ENCODE data around the gene MUC5B. TPM values are rescaled to one million over a fixed set of nuclear protein-coding genes. Genes with fewer than 3 reads are reported as not detected.
A peak's percentile ranks its signal among the peaks of the same experiment; 100 is the strongest.

MUC5B gene
- total and polyA plus RNA-seq, 11 donors: 0.01 TPM; not detected in 10

DNA sequence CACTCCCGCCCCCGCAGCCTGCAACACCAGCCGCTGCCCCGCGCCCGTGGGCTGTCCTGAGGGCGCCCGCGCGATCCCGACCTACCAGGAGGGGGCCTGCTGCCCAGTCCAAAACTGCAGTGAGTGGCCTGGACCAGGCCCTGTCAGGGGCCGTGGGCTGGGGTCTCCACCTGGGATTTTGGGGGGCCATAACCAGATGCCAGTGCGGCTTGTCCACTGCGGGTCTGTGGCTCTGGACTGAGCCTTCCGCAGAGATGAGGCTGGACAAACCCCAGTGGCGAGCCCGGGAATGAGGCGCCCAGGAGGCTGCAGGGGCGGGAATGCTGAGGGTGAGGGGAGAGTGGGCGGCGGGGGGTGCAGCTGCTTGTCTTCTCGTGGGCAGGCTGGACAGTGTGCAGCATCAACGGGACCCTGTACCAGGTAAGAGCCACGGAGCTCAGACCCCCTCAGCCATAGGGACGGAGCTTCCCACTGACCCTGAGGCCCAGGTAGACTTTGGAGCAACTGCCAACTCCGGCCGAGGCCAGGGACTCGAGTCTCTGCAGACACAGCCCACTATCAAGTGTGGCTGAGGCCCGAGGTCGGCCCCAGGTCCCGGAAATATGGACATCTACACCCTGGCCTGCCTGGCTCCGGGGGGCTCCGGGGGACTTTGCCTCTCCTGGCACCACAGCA is 24.8 kb upstream of the MUC5B start:
- Histone ChIP-seq H3K4me3 (no peak overlapping the region), H3K4me1 (peaks cover 0 to 5% (median 0%) of the 10 kb centered on the region in 12 donors), H3K27ac (no peak overlapping the region), H3K9me3 (no peaks in the 10 kb centered on the region), H3K36me3 (no peaks in the 10 kb centered on the region), H3K27me3 (peaks cover 3 to 44% (median 20%) of the 10 kb centered on the region in 9 donors)
- WGBS, 4 donors: 68 to 80% (median 73%) methylated on average over 11 to 33 of the region's 33 CpGs
- intact Hi-C loops (cut with DNase I): no loop called here
- TF ChIP-seq POLR2A (IDR thresholded peaks at IDR 0.05): no peak
- TF ChIP-seq, protein P1, sequence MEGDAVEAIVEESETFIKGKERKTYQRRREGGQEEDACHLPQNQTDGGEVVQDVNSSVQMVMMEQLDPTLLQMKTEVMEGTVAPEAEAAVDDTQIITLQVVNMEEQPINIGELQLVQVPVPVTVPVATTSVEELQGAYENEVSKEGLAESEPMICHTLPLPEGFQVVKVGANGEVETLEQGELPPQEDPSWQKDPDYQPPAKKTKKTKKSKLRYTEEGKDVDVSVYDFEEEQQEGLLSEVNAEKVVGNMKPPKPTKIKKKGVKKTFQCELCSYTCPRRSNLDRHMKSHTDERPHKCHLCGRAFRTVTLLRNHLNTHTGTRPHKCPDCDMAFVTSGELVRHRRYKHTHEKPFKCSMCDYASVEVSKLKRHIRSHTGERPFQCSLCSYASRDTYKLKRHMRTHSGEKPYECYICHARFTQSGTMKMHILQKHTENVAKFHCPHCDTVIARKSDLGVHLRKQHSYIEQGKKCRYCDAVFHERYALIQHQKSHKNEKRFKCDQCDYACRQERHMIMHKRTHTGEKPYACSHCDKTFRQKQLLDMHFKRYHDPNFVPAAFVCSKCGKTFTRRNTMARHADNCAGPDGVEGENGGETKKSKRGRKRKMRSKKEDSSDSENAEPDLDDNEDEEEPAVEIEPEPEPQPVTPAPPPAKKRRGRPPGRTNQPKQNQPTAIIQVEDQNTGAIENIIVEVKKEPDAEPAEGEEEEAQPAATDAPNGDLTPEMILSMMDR (IDR thresholded peaks at IDR 0.05): no peak
- no peak for ATAC-seq
- peak in 3 of 5 donors; percentile 6 to 60 (median 13) for DNase-seq

DNA sequence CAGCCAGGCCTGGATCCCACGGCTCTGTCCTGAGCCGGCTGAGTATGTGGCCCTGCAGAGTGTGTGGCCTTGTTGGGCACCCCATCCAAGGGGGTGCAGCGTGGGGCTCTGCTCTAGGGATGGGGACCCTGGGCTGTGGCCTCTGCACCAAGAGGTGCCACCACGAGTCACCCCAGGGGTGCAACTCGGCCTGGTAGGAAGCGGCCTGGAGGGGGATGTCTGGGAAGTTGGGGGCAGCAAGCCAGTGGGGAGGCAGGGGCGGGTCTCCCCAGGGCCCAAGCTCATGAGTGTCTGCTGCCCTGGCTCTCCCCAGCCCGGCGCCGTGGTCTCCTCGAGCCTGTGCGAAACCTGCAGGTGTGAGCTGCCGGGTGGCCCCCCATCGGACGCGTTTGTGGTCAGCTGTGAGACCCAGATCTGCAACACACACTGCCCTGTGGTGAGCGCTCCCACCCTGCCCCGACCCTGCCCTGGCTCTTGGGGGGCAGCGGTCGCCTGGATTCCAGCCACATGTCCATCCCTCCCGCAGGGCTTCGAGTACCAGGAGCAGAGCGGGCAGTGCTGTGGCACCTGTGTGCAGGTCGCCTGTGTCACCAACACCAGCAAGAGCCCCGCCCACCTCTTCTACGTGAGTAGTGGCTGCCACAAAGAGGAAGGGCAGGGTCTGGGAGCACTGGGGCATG is 24.2 kb upstream of the MUC5B start:
- peaks cover 0 to 8% (median 0%) of the 10 kb centered on the region in 12 donors for H3K4me1 ChIP-seq
- H3K36me3 ChIP-seq: no peaks in the 10 kb centered on the region
- no peak for TF ChIP-seq POLR2A (IDR thresholded peaks at IDR 0.05)
- TF ChIP-seq, protein P1 (IDR thresholded peaks at IDR 0.05): no peak
- H3K9me3 ChIP-seq: no peaks in the 10 kb centered on the region
- intact Hi-C loops (cut with DNase I): no loop called here
- no peak overlapping the region for H3K4me3 ChIP-seq
- ATAC-seq (no peak), DNase-seq (peak in 3 of 5 donors; percentile 5 to 50 (median 20))
- 75 to 83% (median 77%) methylated on average over 6 to 26 of the region's 26 CpGs for WGBS, 4 donors
- no peak overlapping the region for H3K27ac ChIP-seq
- H3K27me3 ChIP-seq: peaks cover 3 to 51% (median 22%) of the 10 kb centered on the region in 9 donors

GRCh38 chr11:1199241-1199750 is 23.6 kb upstream of the MUC5B start:
- Histone ChIP-seq H3K9me3 (no peaks in the 10 kb centered on the region), H3K27ac (no peak overlapping the region), H3K27me3 (peaks cover 3 to 56% (median 22%) of the 10 kb centered on the region in 9 donors), H3K4me1 (peaks cover 0 to 8% (median 0%) of the 10 kb centered on the region in 12 donors), H3K36me3 (no peaks in the 10 kb centered on the region), H3K4me3 (no peak overlapping the region)
- intact Hi-C loops (cut with DNase I): no loop called here
- ATAC-seq (no peak), DNase-seq (peak in 1 of 5 donors; percentile 5)
- 68 to 75% (median 73%) methylated on average over 11 to 27 of the region's 27 CpGs for WGBS, 4 donors
- TF ChIP-seq POLR2A (IDR thresholded peaks at IDR 0.05): no peak
- TF ChIP-seq, protein P1 (IDR thresholded peaks at IDR 0.05): no peak

Data from heart left ventricle (tissue), 16 donors.